GM12891 (cell line): ENCODE measurements around the gene SBNO2.

Experiments
- PAX5 ChIP-seq: IDR thresholded peaks from 2 replicates; pipeline ENCODE4 v1.6.1; 2011; ENCODE audit warnings: low read length, moderate library complexity, mild to moderate bottlenecking; ENCODE audit not compliant: insufficient read depth, severe bottlenecking
- POLR2A ChIP-seq: IDR thresholded peaks from 2 replicates; pipeline ENCODE4 v1.6.1; 2011; ENCODE audit warnings: low read depth, low read length, control low read depth
- POLR2AphosphoS5 ChIP-seq: IDR thresholded peaks from 2 replicates; pipeline ENCODE4 v1.6.1; 2011; ENCODE audit warnings: low read depth, low read length, control low read depth
- POU2F2 ChIP-seq: IDR thresholded peaks from 2 replicates; pipeline ENCODE4 v1.6.1; 2011; ENCODE audit warnings: low read depth, mild to moderate bottlenecking, control low read depth, low read length, moderate library complexity
- SPI1 ChIP-seq: IDR thresholded peaks from 2 replicates; pipeline ENCODE4 v1.6.1; 2011; ENCODE audit warnings: low read depth, low read length, control low read depth
- TAF1 ChIP-seq: IDR thresholded peaks from 2 replicates; pipeline ENCODE4 v1.6.1; 2011; ENCODE audit warnings: low read depth, low read length, control low read depth

GRCh38 chr19:1073956-1074517 lies 100.0 kb downstream of the SBNO2 start:
- TF ChIP-seq POLR2AphosphoS5 (no peak), TAF1 (no peak), POLR2A (no peak), POU2F2 (no peak), SPI1 (no peak), PAX5 (no peak)
